ENCODE measurements around the gene GP9.

The GP9 gene

GRCh38 chr3:129061023-129061887 is 676 bp downstream of the GP9 start:
- Histone ChIP-seq H3K9ac (ENCODE audit: low read depth, low read length, poor library complexity, severe bottlenecking) (no peak overlapping the region), H3K27me3 (ENCODE audit: insufficient read depth, low read length, poor library complexity, severe bottlenecking) (no peaks in the 10 kb centered on the region), H3K36me3 (ENCODE audit: insufficient read depth, low read length) (no peaks in the 10 kb centered on the region), H4K20me1 (ENCODE audit: insufficient read depth, low read length, poor library complexity, severe bottlenecking) (no peaks in the 10 kb centered on the region), H3K4me2 (ENCODE audit: low read depth, low read length, poor library complexity, severe bottlenecking) (no peak overlapping the region), H2AFZ (ENCODE audit: low read length) (no peak overlapping the region), H3K79me2 (ENCODE audit: insufficient read depth, low read length) (no peaks in the 10 kb centered on the region), H3K9me2 (replicated peaks; ENCODE audit: low read depth, low read length) (no peaks in the 10 kb centered on the region), H3K4me1 (ENCODE audit: insufficient read depth, low read length, poor library complexity, severe bottlenecking) (no peaks in the 10 kb centered on the region), H3K4me3 (ENCODE audit: low read length, poor library complexity, severe bottlenecking) (no peak overlapping the region), H3K9me3 (ENCODE audit: insufficient read depth, low read depth, low read length) (no peaks in the 10 kb centered on the region), H3F3A (ENCODE audit: low read depth) (no peaks in the 10 kb centered on the region)
- no peak for TF ChIP-seq CTCF (conservative IDR thresholded peaks at IDR 0.05; ENCODE audit: low read length)
- no peak for TF ChIP-seq EZH2phosphoT487 (IDR thresholded peaks at IDR 0.05; ENCODE audit: borderline replicate concordance)

GRCh38 chr3:129061888-129062834 is 1.6 kb downstream of the GP9 start:
- Histone ChIP-seq H4K20me1 (ENCODE audit: insufficient read depth, low read length, poor library complexity, severe bottlenecking) (no peaks in the 10 kb centered on the region), H3F3A (ENCODE audit: low read depth) (no peaks in the 10 kb centered on the region), H3K9me2 (replicated peaks; ENCODE audit: low read depth, low read length) (no peaks in the 10 kb centered on the region), H3K9ac (ENCODE audit: low read depth, low read length, poor library complexity, severe bottlenecking) (no peak overlapping the region), H3K27me3 (ENCODE audit: insufficient read depth, low read length, poor library complexity, severe bottlenecking) (no peaks in the 10 kb centered on the region), H3K79me2 (ENCODE audit: insufficient read depth, low read length) (no peaks in the 10 kb centered on the region), H3K9me3 (ENCODE audit: insufficient read depth, low read depth, low read length) (no peaks in the 10 kb centered on the region), H3K4me2 (ENCODE audit: low read depth, low read length, poor library complexity, severe bottlenecking) (no peak overlapping the region), H2AFZ (ENCODE audit: low read length) (no peak overlapping the region), H3K36me3 (ENCODE audit: insufficient read depth, low read length) (no peaks in the 10 kb centered on the region), H3K4me3 (ENCODE audit: low read length, poor library complexity, severe bottlenecking) (no peak overlapping the region), H3K4me1 (ENCODE audit: insufficient read depth, low read length, poor library complexity, severe bottlenecking) (no peaks in the 10 kb centered on the region)
- no peak for TF ChIP-seq EZH2phosphoT487 (IDR thresholded peaks at IDR 0.05; ENCODE audit: borderline replicate concordance)
- TF ChIP-seq CTCF (conservative IDR thresholded peaks at IDR 0.05; ENCODE audit: low read length), result no peak

- Histone ChIP-seq H3K4me2 (ENCODE audit: low read depth, low read length, poor library complexity, severe bottlenecking) (no peak overlapping the region), H2AFZ (ENCODE audit: low read length) (no peak overlapping the region), H3K9me3 (ENCODE audit: insufficient read depth, low read depth, low read length) (no peaks in the 10 kb centered on the region), H3K9ac (ENCODE audit: low read depth, low read length, poor library complexity, severe bottlenecking) (no peak overlapping the region), H3K27me3 (ENCODE audit: insufficient read depth, low read length, poor library complexity, severe bottlenecking) (no peaks in the 10 kb centered on the region), H3K4me3 (ENCODE audit: low read length, poor library complexity, severe bottlenecking) (no peak overlapping the region), H3K79me2 (ENCODE audit: insufficient read depth, low read length) (no peaks in the 10 kb centered on the region), H3K9me2 (replicated peaks; ENCODE audit: low read depth, low read length) (no peaks in the 10 kb centered on the region), H3K36me3 (ENCODE audit: insufficient read depth, low read length) (no peaks in the 10 kb centered on the region), H4K20me1 (ENCODE audit: insufficient read depth, low read length, poor library complexity, severe bottlenecking) (no peaks in the 10 kb centered on the region), H3K4me1 (ENCODE audit: insufficient read depth, low read length, poor library complexity, severe bottlenecking) (no peaks in the 10 kb centered on the region), H3F3A (ENCODE audit: low read depth) (no peaks in the 10 kb centered on the region)
- TF ChIP-seq CTCF (conservative IDR thresholded peaks at IDR 0.05; ENCODE audit: low read length) (no peak), EZH2phosphoT487 (IDR thresholded peaks at IDR 0.05; ENCODE audit: borderline replicate concordance) (no peak)
Measured at GRCh38 chr3:129063091-129063640, 2.6 kb downstream of the GP9 start.

Data from Loucy (cell line).